ENCODE measurements around the gene TAGLN2. TPM values are rescaled to one million over a fixed set of nuclear protein-coding genes. Genes with fewer than 3 reads are reported as not detected.

The TAGLN2 gene
- polyA plus RNA-seq, 2 donors, result 309 to 366 TPM

DNA sequence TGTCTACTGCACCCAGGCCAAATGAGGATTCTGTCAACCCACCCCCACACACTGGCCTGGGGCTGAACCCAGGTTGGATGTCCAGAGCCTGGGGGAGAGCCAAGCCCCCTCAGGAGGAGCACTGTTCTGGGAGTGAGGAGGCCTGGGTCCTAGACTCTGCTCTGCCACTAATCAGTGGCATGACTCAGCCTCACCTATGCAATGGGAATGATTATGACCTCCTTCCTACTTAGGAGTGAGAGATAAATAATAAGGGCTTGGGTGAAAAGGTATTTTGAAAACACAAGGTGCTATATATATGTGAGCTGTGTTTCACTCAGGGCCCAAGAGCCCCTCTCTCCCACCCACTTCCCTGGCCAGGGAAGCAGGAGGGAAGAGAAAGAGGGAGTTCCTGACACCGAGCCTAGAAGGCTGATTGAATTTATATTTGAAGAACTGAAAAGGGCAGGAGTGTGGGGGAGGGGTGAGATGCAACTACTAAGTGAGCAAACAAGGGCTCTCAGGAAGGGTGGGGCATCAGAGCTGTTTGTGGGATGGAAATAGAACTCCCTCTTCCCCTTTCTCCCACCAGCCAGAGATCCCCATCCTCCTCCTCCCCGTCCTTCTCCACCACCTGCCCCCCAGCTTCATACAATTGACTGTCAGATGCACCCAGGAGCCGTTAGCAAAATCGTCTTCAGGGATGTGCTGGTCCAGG, 11.9 kb upstream of the TAGLN2 start:
- WGBS, 2 donors, result 42 to 44% methylated on average over 4 of the region's 4 CpGs
- Histone ChIP-seq H3K4me3 (ENCODE audit: low read depth in 1 of 2, low read length in 2 of 2) (no peak overlapping the region), H3K27me3 (ENCODE audit: control insufficient read depth in 1 of 2, insufficient read depth in 2 of 2, low read length in 2 of 2) (no peaks in the 10 kb centered on the region), H3K4me1 (ENCODE audit: control insufficient read depth in 2 of 2, insufficient read depth in 2 of 2, low read length in 1 of 2) (peaks cover 2 to 26% of the 10 kb centered on the region in 2 donors), H3K27ac (ENCODE audit: low read depth in 2 of 2, low read length in 1 of 2) (no peak overlapping the region), H3K36me3 (ENCODE audit: control insufficient read depth in 2 of 2, insufficient read depth in 2 of 2, low read length in 1 of 2) (no peaks in the 10 kb centered on the region), H3K9me3 (ENCODE audit: control insufficient read depth in 2 of 2, insufficient read depth in 1 of 2, low read depth in 1 of 2, low read length in 1 of 2) (no peaks in the 10 kb centered on the region)

DNA sequence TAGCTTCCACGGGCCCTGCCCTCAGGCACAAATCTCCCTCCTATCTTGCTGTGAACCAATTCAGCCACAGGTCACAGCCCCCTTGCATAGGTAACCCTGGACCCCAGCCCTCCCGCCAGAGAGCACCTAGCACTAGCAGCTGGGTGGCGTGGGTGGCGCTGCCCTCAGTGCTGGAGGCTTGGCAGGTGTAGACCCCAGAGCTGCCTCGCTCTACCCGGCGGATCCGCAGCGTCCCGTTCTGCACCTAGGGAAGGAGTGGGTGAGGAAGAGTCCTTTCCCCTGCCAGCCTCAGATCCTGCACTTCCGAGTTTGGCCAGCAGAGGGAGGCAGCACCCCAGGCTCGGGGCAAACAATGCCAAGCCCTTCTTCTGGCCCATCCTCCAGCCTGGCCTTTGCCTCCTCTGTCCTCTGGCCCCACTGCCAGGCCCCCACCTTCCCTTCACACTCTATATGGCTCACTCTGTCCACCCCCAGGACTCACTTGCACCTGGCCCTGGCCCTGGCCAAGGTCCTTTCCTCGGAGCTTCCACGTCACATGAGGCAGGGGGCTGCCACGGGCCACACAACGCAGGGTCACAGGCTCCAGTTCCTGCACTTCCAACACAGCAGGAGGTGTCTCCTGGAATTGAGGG, 11.1 kb upstream of the TAGLN2 start:
- H3K36me3 ChIP-seq (ENCODE audit: control insufficient read depth in 2 of 2, insufficient read depth in 2 of 2, low read length in 1 of 2), result no peaks in the 10 kb centered on the region
- H3K9me3 ChIP-seq (ENCODE audit: control insufficient read depth in 2 of 2, insufficient read depth in 1 of 2, low read depth in 1 of 2, low read length in 1 of 2), result no peaks in the 10 kb centered on the region
- 31 to 34% methylated on average over 16 of the region's 16 CpGs for WGBS, 2 donors
- no peaks in the 10 kb centered on the region for H3K27me3 ChIP-seq (ENCODE audit: control insufficient read depth in 1 of 2, insufficient read depth in 2 of 2, low read length in 2 of 2)
- no peak overlapping the region for H3K4me3 ChIP-seq (ENCODE audit: low read depth in 1 of 2, low read length in 2 of 2)
- H3K4me1 ChIP-seq (ENCODE audit: control insufficient read depth in 2 of 2, insufficient read depth in 2 of 2, low read length in 1 of 2), result peaks cover 0 to 22% of the 10 kb centered on the region in 2 donors
- H3K27ac ChIP-seq (ENCODE audit: low read depth in 2 of 2, low read length in 1 of 2), result no peak overlapping the region

DNA sequence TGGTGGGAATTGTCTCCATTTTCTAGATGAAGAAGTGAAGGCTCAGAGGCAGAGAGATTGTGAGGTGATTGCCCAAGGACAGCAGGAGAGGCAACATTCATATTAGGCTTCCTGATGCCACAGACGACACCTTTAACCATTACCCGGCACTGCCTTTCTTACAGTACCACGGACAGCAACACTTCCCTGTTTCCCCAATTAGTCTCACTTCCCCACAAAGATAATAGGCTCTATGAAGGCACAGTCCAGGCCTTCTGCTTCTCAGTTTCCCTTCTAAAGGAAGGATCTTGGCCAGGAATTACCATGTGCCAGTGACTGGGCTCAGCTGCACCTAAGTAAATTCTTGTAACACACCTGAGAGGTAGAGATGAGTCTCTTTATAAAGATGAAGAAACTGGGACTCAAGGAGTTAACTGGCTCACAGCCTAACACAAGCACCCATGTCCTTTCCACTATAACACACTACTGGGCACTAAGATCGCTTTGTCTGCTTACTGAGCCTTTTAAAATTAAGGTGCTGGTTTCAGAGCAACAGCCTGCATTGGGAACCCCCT, 10.5 kb upstream of the TAGLN2 start:
- H3K4me1 ChIP-seq (ENCODE audit: control insufficient read depth in 2 of 2, insufficient read depth in 2 of 2, low read length in 1 of 2), result peaks cover 0 to 18% of the 10 kb centered on the region in 2 donors

DNA sequence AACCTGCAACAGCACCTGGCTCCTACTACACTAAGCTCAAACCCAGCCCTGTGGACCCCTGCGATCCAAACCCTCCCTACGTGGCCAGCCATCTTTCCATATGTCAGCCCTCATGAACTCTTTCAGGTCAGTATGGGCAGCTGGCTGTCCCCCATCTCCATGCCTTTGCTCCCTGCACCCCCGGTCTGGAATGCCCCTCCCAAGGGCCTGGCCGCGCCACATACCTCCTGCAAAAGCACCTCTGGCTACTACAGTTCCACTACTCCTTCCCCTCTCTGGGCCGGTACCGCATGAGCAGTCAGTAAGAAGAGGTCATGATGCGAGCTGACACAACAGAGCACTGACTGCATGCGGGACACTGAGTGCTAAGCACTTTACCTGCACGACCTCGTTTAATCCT, 10.0 kb upstream of the TAGLN2 start:
- Histone ChIP-seq H3K4me1 (ENCODE audit: control insufficient read depth in 2 of 2, insufficient read depth in 2 of 2, low read length in 1 of 2) (peaks cover 0 to 16% of the 10 kb centered on the region in 2 donors), H3K9me3 (ENCODE audit: control insufficient read depth in 2 of 2, insufficient read depth in 1 of 2, low read depth in 1 of 2, low read length in 1 of 2) (no peaks in the 10 kb centered on the region), H3K4me3 (ENCODE audit: low read depth in 1 of 2, low read length in 2 of 2) (no peak overlapping the region), H3K27me3 (ENCODE audit: control insufficient read depth in 1 of 2, insufficient read depth in 2 of 2, low read length in 2 of 2) (no peaks in the 10 kb centered on the region), H3K27ac (ENCODE audit: low read depth in 2 of 2, low read length in 1 of 2) (no peak overlapping the region), H3K36me3 (ENCODE audit: control insufficient read depth in 2 of 2, insufficient read depth in 2 of 2, low read length in 1 of 2) (no peaks in the 10 kb centered on the region)
- WGBS, 2 donors, result 89 to 90% methylated on average over 11 of the region's 11 CpGs

More for the DNA sequence above, 10.5 kb upstream of the TAGLN2 start:
- Histone ChIP-seq H3K4me3 (ENCODE audit: low read depth in 1 of 2, low read length in 2 of 2) (no peak overlapping the region), H3K27me3 (ENCODE audit: control insufficient read depth in 1 of 2, insufficient read depth in 2 of 2, low read length in 2 of 2) (no peaks in the 10 kb centered on the region), H3K9me3 (ENCODE audit: control insufficient read depth in 2 of 2, insufficient read depth in 1 of 2, low read depth in 1 of 2, low read length in 1 of 2) (no peaks in the 10 kb centered on the region), H3K27ac (ENCODE audit: low read depth in 2 of 2, low read length in 1 of 2) (no peak overlapping the region), H3K36me3 (ENCODE audit: control insufficient read depth in 2 of 2, insufficient read depth in 2 of 2, low read length in 1 of 2) (no peaks in the 10 kb centered on the region)
- WGBS, 2 donors, result 72 to 74% methylated on average over 4 of the region's 4 CpGs

DNA sequence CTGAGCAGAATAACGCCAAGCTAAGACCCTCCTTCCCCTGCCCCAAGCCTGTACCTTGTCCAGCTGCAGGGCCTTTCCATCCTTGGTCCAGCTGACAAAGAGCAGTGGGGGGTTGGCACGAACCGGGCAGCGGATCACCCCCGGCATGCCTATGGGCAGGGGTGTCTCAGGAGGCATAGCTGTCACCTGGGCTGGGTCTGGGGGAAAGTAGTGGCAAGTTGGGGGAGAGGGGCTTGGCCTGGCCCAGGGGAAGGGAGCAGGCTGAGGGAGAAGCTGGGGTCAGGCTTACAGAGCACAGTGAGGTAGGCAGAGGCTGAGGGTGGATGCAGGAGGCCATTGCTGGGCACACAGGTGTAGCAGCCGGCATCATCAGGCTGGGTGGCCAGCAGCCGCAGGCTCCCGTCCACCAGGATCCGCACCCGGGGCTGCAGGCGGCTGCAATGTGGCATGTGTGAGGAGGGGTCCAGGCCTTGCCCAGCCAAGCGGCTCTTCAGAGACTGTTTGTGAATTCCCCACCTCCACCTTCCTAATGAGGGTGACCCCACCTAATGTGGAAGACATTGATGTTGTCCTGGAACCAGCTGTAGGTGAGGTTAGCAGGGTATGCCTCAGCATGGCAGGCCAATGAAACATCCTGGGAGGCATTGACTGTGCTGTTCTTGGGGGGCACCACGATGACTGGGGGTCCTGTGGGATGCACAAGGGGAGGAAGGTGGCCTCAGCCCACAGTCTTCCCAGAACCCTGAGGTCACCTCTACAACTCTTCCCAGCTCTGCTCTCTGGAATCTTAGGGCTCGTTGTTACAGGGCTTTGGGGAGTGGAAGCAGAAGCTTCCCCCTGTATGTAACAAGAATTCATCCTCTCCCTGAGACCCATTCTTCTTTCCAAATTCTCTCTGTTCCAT, 9.1 kb upstream of the TAGLN2 start:
- Histone ChIP-seq H3K36me3 (ENCODE audit: control insufficient read depth in 2 of 2, insufficient read depth in 2 of 2, low read length in 1 of 2) (peaks cover 0 to 2% of the 10 kb centered on the region in 2 donors), H3K27ac (ENCODE audit: low read depth in 2 of 2, low read length in 1 of 2) (no peak overlapping the region), H3K27me3 (ENCODE audit: control insufficient read depth in 1 of 2, insufficient read depth in 2 of 2, low read length in 2 of 2) (no peaks in the 10 kb centered on the region), H3K4me1 (ENCODE audit: control insufficient read depth in 2 of 2, insufficient read depth in 2 of 2, low read length in 1 of 2) (peaks cover 0 to 19% of the 10 kb centered on the region in 2 donors), H3K4me3 (ENCODE audit: low read depth in 1 of 2, low read length in 2 of 2) (no peak overlapping the region), H3K9me3 (ENCODE audit: control insufficient read depth in 2 of 2, insufficient read depth in 1 of 2, low read depth in 1 of 2, low read length in 1 of 2) (no peaks in the 10 kb centered on the region)
- WGBS, 2 donors, result 87 to 92% methylated on average over 14 of the region's 14 CpGs

DNA sequence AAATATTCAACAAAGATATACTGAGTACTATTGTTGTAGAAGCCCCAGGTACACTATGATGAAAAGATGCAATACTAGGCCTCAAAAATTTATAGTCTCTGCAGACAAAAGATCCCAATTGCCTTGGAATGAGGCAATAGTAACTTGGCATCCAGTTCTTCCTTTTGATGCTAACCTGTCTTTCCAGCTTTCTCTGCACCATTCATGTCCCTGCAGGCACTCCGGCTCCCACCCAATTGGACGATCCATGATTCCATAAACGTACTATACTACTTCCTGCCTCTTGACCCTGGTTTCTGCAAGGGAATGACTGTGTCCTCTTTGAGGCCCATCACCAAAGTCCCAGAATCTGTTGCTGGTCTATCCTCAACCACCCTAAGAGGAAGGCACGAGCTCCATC, 8.0 kb upstream of the TAGLN2 start:
- Histone ChIP-seq H3K27ac (ENCODE audit: low read depth in 2 of 2, low read length in 1 of 2) (peak overlapping the region; percentile 51 to 63), H3K36me3 (ENCODE audit: control insufficient read depth in 2 of 2, insufficient read depth in 2 of 2, low read length in 1 of 2) (peaks cover 0 to 2% of the 10 kb centered on the region in 2 donors), H3K27me3 (ENCODE audit: control insufficient read depth in 1 of 2, insufficient read depth in 2 of 2, low read length in 2 of 2) (no peaks in the 10 kb centered on the region), H3K4me1 (ENCODE audit: control insufficient read depth in 2 of 2, insufficient read depth in 2 of 2, low read length in 1 of 2) (peaks cover under 1 to 18% of the 10 kb centered on the region in 2 donors), H3K9me3 (ENCODE audit: control insufficient read depth in 2 of 2, insufficient read depth in 1 of 2, low read depth in 1 of 2, low read length in 1 of 2) (no peaks in the 10 kb centered on the region), H3K4me3 (ENCODE audit: low read depth in 1 of 2, low read length in 2 of 2) (no peak overlapping the region)
- WGBS, 2 donors, result 46 to 59% methylated on average over 4 of the region's 4 CpGs

DNA sequence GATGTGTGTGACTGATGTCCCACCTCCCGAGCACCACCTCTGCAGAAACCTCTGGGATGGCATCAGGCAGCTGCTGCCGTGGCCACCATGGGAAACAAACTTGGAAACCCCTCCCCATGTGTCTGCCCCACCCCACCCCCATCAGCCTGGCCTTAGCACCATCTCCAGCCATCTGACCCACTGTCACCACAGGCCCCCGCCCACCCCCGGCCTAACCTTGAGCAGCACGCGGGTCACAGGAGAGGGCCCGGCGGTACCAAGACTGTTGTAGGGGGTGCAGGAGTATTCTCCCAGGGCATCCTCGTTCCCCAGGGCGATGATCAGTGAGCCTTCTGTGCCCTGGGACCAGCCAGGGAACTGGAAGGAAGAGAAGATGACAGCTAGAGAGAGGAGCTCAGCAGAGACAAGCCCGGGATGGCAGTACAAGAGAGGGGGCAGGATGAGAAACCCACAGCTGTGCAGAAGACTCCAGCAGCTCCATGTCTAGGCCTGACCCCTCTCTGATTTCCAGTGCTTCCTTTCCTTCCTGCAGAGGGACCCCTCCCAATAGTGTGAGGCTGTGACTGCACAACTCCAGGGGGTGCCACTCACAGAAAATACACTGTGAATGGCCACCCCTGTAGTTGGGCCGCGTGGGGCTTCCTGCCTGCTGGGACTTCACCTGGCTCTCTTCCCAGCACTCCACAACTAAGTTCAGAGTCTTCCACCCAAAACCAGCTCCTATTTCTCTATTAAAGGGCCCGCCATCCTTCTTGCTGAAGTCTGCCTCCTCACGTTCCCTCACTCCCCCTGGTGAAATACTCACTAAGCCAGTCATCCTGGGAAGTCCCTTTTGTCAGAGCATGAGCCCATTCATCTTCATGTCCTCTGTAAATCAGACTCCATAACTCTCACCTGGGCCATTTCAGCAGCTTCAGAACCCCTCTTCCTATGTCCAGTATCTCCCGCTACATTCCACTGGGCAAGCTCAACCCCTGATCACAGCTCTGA, 7.3 kb upstream of the TAGLN2 start:
- no peaks in the 10 kb centered on the region for H3K27me3 ChIP-seq (ENCODE audit: control insufficient read depth in 1 of 2, insufficient read depth in 2 of 2, low read length in 2 of 2)
- 63 to 69% methylated on average over 16 of the region's 16 CpGs for WGBS, 2 donors
- H3K4me1 ChIP-seq (ENCODE audit: control insufficient read depth in 2 of 2, insufficient read depth in 2 of 2, low read length in 1 of 2), result peaks cover 3 to 16% of the 10 kb centered on the region in 2 donors
- peaks cover 0 to 2% of the 10 kb centered on the region in 2 donors for H3K36me3 ChIP-seq (ENCODE audit: control insufficient read depth in 2 of 2, insufficient read depth in 2 of 2, low read length in 1 of 2)
- no peaks in the 10 kb centered on the region for H3K9me3 ChIP-seq (ENCODE audit: control insufficient read depth in 2 of 2, insufficient read depth in 1 of 2, low read depth in 1 of 2, low read length in 1 of 2)
- H3K4me3 ChIP-seq (ENCODE audit: low read depth in 1 of 2, low read length in 2 of 2), result no peak overlapping the region
- H3K27ac ChIP-seq (ENCODE audit: low read depth in 2 of 2, low read length in 1 of 2), result peak overlapping the region; percentile 55 to 63

DNA sequence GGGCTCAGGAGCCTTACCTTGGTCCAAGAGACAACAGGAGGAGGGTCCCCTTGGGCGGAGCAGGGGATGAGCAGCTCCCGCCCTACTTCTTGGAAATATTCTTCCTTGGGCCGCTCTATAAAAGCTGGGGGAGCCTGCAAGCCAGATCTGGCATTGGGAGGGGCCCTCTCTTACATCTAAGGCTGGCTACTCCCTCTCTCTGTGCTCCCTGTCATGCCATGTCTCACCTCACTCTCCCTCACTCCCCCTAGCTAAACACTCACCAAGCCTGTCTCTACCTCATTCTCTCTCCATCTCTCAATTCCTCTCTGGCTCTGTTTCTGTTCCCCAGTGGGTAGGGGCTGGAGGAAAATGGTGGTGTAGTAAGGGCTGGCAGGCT, 6.5 kb upstream of the TAGLN2 start:
- 83 to 88% methylated on average over 3 of the region's 3 CpGs for WGBS, 2 donors
- Histone ChIP-seq H3K27me3 (ENCODE audit: control insufficient read depth in 1 of 2, insufficient read depth in 2 of 2, low read length in 2 of 2) (no peaks in the 10 kb centered on the region), H3K4me1 (ENCODE audit: control insufficient read depth in 2 of 2, insufficient read depth in 2 of 2, low read length in 1 of 2) (peaks cover 3 to 16% of the 10 kb centered on the region in 2 donors), H3K4me3 (ENCODE audit: low read depth in 1 of 2, low read length in 2 of 2) (no peak overlapping the region), H3K9me3 (ENCODE audit: control insufficient read depth in 2 of 2, insufficient read depth in 1 of 2, low read depth in 1 of 2, low read length in 1 of 2) (no peaks in the 10 kb centered on the region), H3K36me3 (ENCODE audit: control insufficient read depth in 2 of 2, insufficient read depth in 2 of 2, low read length in 1 of 2) (peaks cover 0 to 2% of the 10 kb centered on the region in 2 donors), H3K27ac (ENCODE audit: low read depth in 2 of 2, low read length in 1 of 2) (peak overlapping the region in 1 of 2 donors; percentile 6)
